Measurements from ENCODE around the gene CNTNAP2. TPM values are rescaled to one million over a fixed set of nuclear protein-coding genes. Genes with fewer than 3 reads are reported as not detected.
"Not testable (repeated sequence)": the region's sequence is repeated elsewhere in the genome, so short reads cannot be mapped to it uniquely, and the experiment has no call there.

CNTNAP2 gene
- total and polyA plus RNA-seq, 2 donors (not counting 1 experiment from before 2014, with no cell fraction given): not detected

GRCh38 chr7:148464947-148465346 is 2348.3 kb downstream of the CNTNAP2 start:
- Histone ChIP-seq H2AFZ (ENCODE audit: low read length) (no peak overlapping the region), H3K36me3 (ENCODE audit: control insufficient read depth, insufficient read depth, low read length) (no peaks in the 10 kb centered on the region), H3K4me2 (ENCODE audit: extremely low read depth, insufficient read depth, low read length) (no peak overlapping the region), H3K4me1 (ENCODE audit: control insufficient read depth, extremely low read depth, insufficient read depth, low read length) (no peaks in the 10 kb centered on the region), H3K9ac (ENCODE audit: insufficient read depth, low read length) (no peak overlapping the region), H4K20me1 (ENCODE audit: control insufficient read depth, extremely low read depth, insufficient read depth, low read length) (no peaks in the 10 kb centered on the region), H3K79me2 (ENCODE audit: control insufficient read depth, insufficient read depth, low read length) (no peaks in the 10 kb centered on the region), H3K27me3 (ENCODE audit: control insufficient read depth, insufficient read depth, low read length) (no peaks in the 10 kb centered on the region), H3K4me3 (replicated peaks in 1 of 4; ENCODE audit: control extremely low read depth in 1 of 4, insufficient read depth in 1 of 4, low read depth in 3 of 4, low read length in 4 of 4) (no peak overlapping the region), H3K27ac (ENCODE audit: insufficient read depth, low read length) (no peak overlapping the region), H3K9me3 (ENCODE audit: control insufficient read depth, insufficient read depth, low read depth, low read length) (no peaks in the 10 kb centered on the region)
- no peak for DNase-seq (ENCODE audit: low read depth in 2 of 2)
- no peak for TF ChIP-seq EZH2 (IDR thresholded peaks at IDR 0.05; ENCODE audit: low read length, missing control alignments)
- no peak for TF ChIP-seq CTCF (conservative IDR thresholded peaks at IDR 0.05 in 1 of 2, IDR thresholded peaks at IDR 0.05 in 1 of 2; ENCODE audit: low read depth in 1 of 2, low read length in 2 of 2)

GRCh38 chr7:148465441-148465840 is 2348.8 kb downstream of the CNTNAP2 start:
- not testable (repeated sequence) for H4K20me1 ChIP-seq (ENCODE audit: control insufficient read depth, extremely low read depth, insufficient read depth, low read length); H3K79me2 ChIP-seq (ENCODE audit: control insufficient read depth, insufficient read depth, low read length); DNase-seq (ENCODE audit: low read depth in 2 of 2); H3K27me3 ChIP-seq (ENCODE audit: control insufficient read depth, insufficient read depth, low read length); H3K4me1 ChIP-seq (ENCODE audit: control insufficient read depth, extremely low read depth, insufficient read depth, low read length); H3K4me2 ChIP-seq (ENCODE audit: extremely low read depth, insufficient read depth, low read length); H2AFZ ChIP-seq (ENCODE audit: low read length); H3K27ac ChIP-seq (ENCODE audit: insufficient read depth, low read length); H3K4me3 ChIP-seq (replicated peaks in 1 of 4; ENCODE audit: control extremely low read depth in 1 of 4, insufficient read depth in 1 of 4, low read depth in 3 of 4, low read length in 4 of 4); H3K36me3 ChIP-seq (ENCODE audit: control insufficient read depth, insufficient read depth, low read length); H3K9me3 ChIP-seq (ENCODE audit: control insufficient read depth, insufficient read depth, low read depth, low read length); H3K9ac ChIP-seq (ENCODE audit: insufficient read depth, low read length)

- Histone ChIP-seq H3K9me3 (ENCODE audit: control insufficient read depth, insufficient read depth, low read depth, low read length) (no peaks in the 10 kb centered on the region), H3K9ac (ENCODE audit: insufficient read depth, low read length) (no peak overlapping the region), H3K4me3 (replicated peaks in 1 of 4; ENCODE audit: control extremely low read depth in 1 of 4, insufficient read depth in 1 of 4, low read depth in 3 of 4, low read length in 4 of 4) (no peak overlapping the region), H3K27me3 (ENCODE audit: control insufficient read depth, insufficient read depth, low read length) (no peaks in the 10 kb centered on the region), H4K20me1 (ENCODE audit: control insufficient read depth, extremely low read depth, insufficient read depth, low read length) (no peaks in the 10 kb centered on the region), H3K4me1 (ENCODE audit: control insufficient read depth, extremely low read depth, insufficient read depth, low read length) (no peaks in the 10 kb centered on the region), H3K36me3 (ENCODE audit: control insufficient read depth, insufficient read depth, low read length) (no peaks in the 10 kb centered on the region), H2AFZ (ENCODE audit: low read length) (no peak overlapping the region), H3K27ac (ENCODE audit: insufficient read depth, low read length) (no peak overlapping the region), H3K79me2 (ENCODE audit: control insufficient read depth, insufficient read depth, low read length) (no peaks in the 10 kb centered on the region), H3K4me2 (ENCODE audit: extremely low read depth, insufficient read depth, low read length) (no peak overlapping the region)
- TF ChIP-seq EZH2 (IDR thresholded peaks at IDR 0.05; ENCODE audit: low read length, missing control alignments) (no peak), CTCF (conservative IDR thresholded peaks at IDR 0.05 in 1 of 2, IDR thresholded peaks at IDR 0.05 in 1 of 2; ENCODE audit: low read depth in 1 of 2, low read length in 2 of 2) (no peak)
- DNase-seq (ENCODE audit: low read depth in 2 of 2): no peak
These were observed 2349.5 kb downstream of the CNTNAP2 start for GRCh38 chr7:148466120-148466519.

All from fibroblast of lung (primary cell).